ENCODE measurements around the gene BFSP1. TPM values are rescaled to one million over a fixed set of nuclear protein-coding genes. Genes with fewer than 3 reads are reported as not detected.

The BFSP1 gene
- total RNA-seq, 1 experiment from 2014 or later = not detected

GRCh38 chr20:17511401-17511800 lies 19.8 kb downstream of the BFSP1 start:
- H3K9ac ChIP-seq (ENCODE audit: low read length) = no peak overlapping the region
- H3K4me1 ChIP-seq (ENCODE audit: low read length) = peaks cover 5% of the 10 kb centered on the region
- H3K27me3 ChIP-seq (ENCODE audit: low read length) = no peaks in the 10 kb centered on the region
- no peak overlapping the region for H3K27ac ChIP-seq (ENCODE audit: low read length)
- H3K9me2 ChIP-seq (replicated peaks; ENCODE audit: insufficient read depth, low read length) = no peaks in the 10 kb centered on the region
- no peak overlapping the region for H2AFZ ChIP-seq (ENCODE audit: low read length)
- DNase-seq = no peak
- no peaks in the 10 kb centered on the region for H3K9me3 ChIP-seq (ENCODE audit: low read length)
- H3K36me3 ChIP-seq (ENCODE audit: insufficient read depth, low read length) = no peaks in the 10 kb centered on the region
- no peak overlapping the region for H3K4me3 ChIP-seq (ENCODE audit: low read length)
- H3K4me2 ChIP-seq (ENCODE audit: low read depth, low read length, poor library complexity, severe bottlenecking) = no peak overlapping the region
- no peaks in the 10 kb centered on the region for H4K20me1 ChIP-seq (ENCODE audit: insufficient read depth, low read depth, low read length)
- no peaks in the 10 kb centered on the region for H3K79me2 ChIP-seq (ENCODE audit: low read length)

GRCh38 chr20:17510548-17510947 lies 20.6 kb downstream of the BFSP1 start:
- Histone ChIP-seq H2AFZ (ENCODE audit: low read length) (no peak overlapping the region), H3K9me3 (ENCODE audit: low read length) (no peaks in the 10 kb centered on the region), H3K4me1 (ENCODE audit: low read length) (peaks cover 6% of the 10 kb centered on the region), H3K27me3 (ENCODE audit: low read length) (no peaks in the 10 kb centered on the region), H4K20me1 (ENCODE audit: insufficient read depth, low read depth, low read length) (no peaks in the 10 kb centered on the region), H3K9me2 (replicated peaks; ENCODE audit: insufficient read depth, low read length) (no peaks in the 10 kb centered on the region), H3K36me3 (ENCODE audit: insufficient read depth, low read length) (no peaks in the 10 kb centered on the region), H3K9ac (ENCODE audit: low read length) (no peak overlapping the region), H3K27ac (ENCODE audit: low read length) (no peak overlapping the region), H3K79me2 (ENCODE audit: low read length) (no peaks in the 10 kb centered on the region), H3K4me2 (ENCODE audit: low read depth, low read length, poor library complexity, severe bottlenecking) (no peak overlapping the region), H3K4me3 (ENCODE audit: low read length) (no peak overlapping the region)
- DNase-seq = no peak

GRCh38 chr20:17508756-17509155 lies 22.4 kb downstream of the BFSP1 start:
- DNase-seq = no peak
- Histone ChIP-seq H3K4me3 (ENCODE audit: low read length) (no peak overlapping the region), H3K36me3 (ENCODE audit: insufficient read depth, low read length) (no peaks in the 10 kb centered on the region), H3K79me2 (ENCODE audit: low read length) (no peaks in the 10 kb centered on the region), H3K9me3 (ENCODE audit: low read length) (no peaks in the 10 kb centered on the region), H3K4me2 (ENCODE audit: low read depth, low read length, poor library complexity, severe bottlenecking) (no peak overlapping the region), H3K9ac (ENCODE audit: low read length) (no peak overlapping the region), H3K27ac (ENCODE audit: low read length) (no peak overlapping the region), H3K27me3 (ENCODE audit: low read length) (no peaks in the 10 kb centered on the region), H4K20me1 (ENCODE audit: insufficient read depth, low read depth, low read length) (no peaks in the 10 kb centered on the region), H3K4me1 (ENCODE audit: low read length) (peaks cover 14% of the 10 kb centered on the region), H3K9me2 (replicated peaks; ENCODE audit: insufficient read depth, low read length) (no peaks in the 10 kb centered on the region), H2AFZ (ENCODE audit: low read length) (no peak overlapping the region)

- Histone ChIP-seq H3K4me1 (ENCODE audit: low read length) (peaks cover 14% of the 10 kb centered on the region), H3K36me3 (ENCODE audit: insufficient read depth, low read length) (no peaks in the 10 kb centered on the region)
- DNase-seq = no peak
Measured at GRCh38 chr20:17507531-17507930, 23.6 kb downstream of the BFSP1 start.

GRCh38 chr20:17507032-17507431 lies 24.1 kb downstream of the BFSP1 start:
- no peak overlapping the region for H3K27ac ChIP-seq (ENCODE audit: low read length)
- H3K27me3 ChIP-seq (ENCODE audit: low read length) = no peaks in the 10 kb centered on the region
- peaks cover 14% of the 10 kb centered on the region for H3K4me1 ChIP-seq (ENCODE audit: low read length)
- no peak overlapping the region for H2AFZ ChIP-seq (ENCODE audit: low read length)
- H3K4me3 ChIP-seq (ENCODE audit: low read length) = no peak overlapping the region
- H4K20me1 ChIP-seq (ENCODE audit: insufficient read depth, low read depth, low read length) = no peaks in the 10 kb centered on the region
- H3K79me2 ChIP-seq (ENCODE audit: low read length) = no peaks in the 10 kb centered on the region
- no peak overlapping the region for H3K9ac ChIP-seq (ENCODE audit: low read length)
- no peak for DNase-seq
- no peaks in the 10 kb centered on the region for H3K36me3 ChIP-seq (ENCODE audit: insufficient read depth, low read length)
- H3K9me3 ChIP-seq (ENCODE audit: low read length) = no peaks in the 10 kb centered on the region
- H3K4me2 ChIP-seq (ENCODE audit: low read depth, low read length, poor library complexity, severe bottlenecking) = no peak overlapping the region
- no peaks in the 10 kb centered on the region for H3K9me2 ChIP-seq (replicated peaks; ENCODE audit: insufficient read depth, low read length)

More at GRCh38 chr20:17507531-17507930, 23.6 kb downstream of the BFSP1 start:
- H4K20me1 ChIP-seq (ENCODE audit: insufficient read depth, low read depth, low read length) = no peaks in the 10 kb centered on the region
- H3K79me2 ChIP-seq (ENCODE audit: low read length) = no peaks in the 10 kb centered on the region
- H2AFZ ChIP-seq (ENCODE audit: low read length) = no peak overlapping the region
- H3K4me2 ChIP-seq (ENCODE audit: low read depth, low read length, poor library complexity, severe bottlenecking) = no peak overlapping the region
- H3K9me3 ChIP-seq (ENCODE audit: low read length) = no peaks in the 10 kb centered on the region
- H3K27ac ChIP-seq (ENCODE audit: low read length) = no peak overlapping the region
- no peak overlapping the region for H3K9ac ChIP-seq (ENCODE audit: low read length)
- H3K27me3 ChIP-seq (ENCODE audit: low read length) = no peaks in the 10 kb centered on the region
- H3K9me2 ChIP-seq (replicated peaks; ENCODE audit: insufficient read depth, low read length) = no peaks in the 10 kb centered on the region
- H3K4me3 ChIP-seq (ENCODE audit: low read length) = no peak overlapping the region

- Histone ChIP-seq H2AFZ (ENCODE audit: low read length) (peak overlapping the region; percentile 89), H3K27ac (ENCODE audit: low read length) (no peak overlapping the region), H3K9me2 (replicated peaks; ENCODE audit: insufficient read depth, low read length) (no peaks in the 10 kb centered on the region), H3K4me3 (ENCODE audit: low read length) (peak overlapping the region; percentile 64), H3K36me3 (ENCODE audit: insufficient read depth, low read length) (no peaks in the 10 kb centered on the region), H3K79me2 (ENCODE audit: low read length) (no peaks in the 10 kb centered on the region), H3K27me3 (ENCODE audit: low read length) (no peaks in the 10 kb centered on the region), H3K4me1 (ENCODE audit: low read length) (peaks cover 8% of the 10 kb centered on the region), H3K9ac (ENCODE audit: low read length) (peak overlapping the region; percentile 51), H3K4me2 (ENCODE audit: low read depth, low read length, poor library complexity, severe bottlenecking) (peak overlapping the region; percentile 85), H4K20me1 (ENCODE audit: insufficient read depth, low read depth, low read length) (no peaks in the 10 kb centered on the region), H3K9me3 (ENCODE audit: low read length) (no peaks in the 10 kb centered on the region)
- no peak for DNase-seq
Measured at GRCh38 chr20:17505636-17506517, 25.3 kb downstream of the BFSP1 start.

GRCh38 chr20:17504898-17505635 lies 26.1 kb downstream of the BFSP1 start:
- no peak overlapping the region for H3K27ac ChIP-seq (ENCODE audit: low read length)
- no peaks in the 10 kb centered on the region for H4K20me1 ChIP-seq (ENCODE audit: insufficient read depth, low read depth, low read length)
- peak overlapping the region; percentile 89 for H2AFZ ChIP-seq (ENCODE audit: low read length)
- no peaks in the 10 kb centered on the region for H3K9me3 ChIP-seq (ENCODE audit: low read length)
- DNase-seq = peak; percentile 83
- no peaks in the 10 kb centered on the region for H3K27me3 ChIP-seq (ENCODE audit: low read length)
- H3K9ac ChIP-seq (ENCODE audit: low read length) = peak overlapping the region; percentile 51
- H3K36me3 ChIP-seq (ENCODE audit: insufficient read depth, low read length) = no peaks in the 10 kb centered on the region
- peak overlapping the region; percentile 64 for H3K4me3 ChIP-seq (ENCODE audit: low read length)
- H3K79me2 ChIP-seq (ENCODE audit: low read length) = no peaks in the 10 kb centered on the region
- H3K4me1 ChIP-seq (ENCODE audit: low read length) = peaks cover 8% of the 10 kb centered on the region
- no peaks in the 10 kb centered on the region for H3K9me2 ChIP-seq (replicated peaks; ENCODE audit: insufficient read depth, low read length)
- peak overlapping the region; percentile 85 for H3K4me2 ChIP-seq (ENCODE audit: low read depth, low read length, poor library complexity, severe bottlenecking)
